Osteoblast (primary cell): Measurements from ENCODE around the gene CHCT1. TPM values are rescaled to one million over a fixed set of nuclear protein-coding genes. Genes with fewer than 3 reads are reported as not detected.
"Not testable (repeated sequence)": the region's sequence is repeated elsewhere in the genome, so short reads cannot be mapped to it uniquely, and the experiment has no call there.

Experiments
- DNase-seq: peaks from one replicate; pipeline ENCODE4 v3.0.0; 2011; ENCODE audit warnings: low spot score, mixed read lengths; ENCODE audit not compliant: insufficient read length; ENCODE audit errors: missing footprints
- H2AFZ ChIP-seq: 2 replicates; pipeline ENCODE4 v1.6.0; 2011; ENCODE audit warnings: mild to moderate bottlenecking, low read length
- H3K27ac ChIP-seq: 2 replicates; pipeline ENCODE4 v1.5.1; 2011; ENCODE audit warnings: mild to moderate bottlenecking, low read depth, low read length, moderate library complexity
- H3K27me3 ChIP-seq: 2 replicates; pipeline ENCODE4 v1.6.0; 2012; ENCODE audit warnings: mild to moderate bottlenecking, control low read depth, inconsistent platforms, low read length, moderate library complexity; ENCODE audit not compliant: insufficient read depth
- H3K36me3 ChIP-seq: 2 replicates; pipeline ENCODE4 v1.5.1; 2011; ENCODE audit warnings: mild to moderate bottlenecking, low read length, control low read depth, moderate library complexity; ENCODE audit not compliant: insufficient read depth
- H3K4me1 ChIP-seq: 2 replicates; pipeline ENCODE4 v1.5.1; 2011; ENCODE audit warnings: mild to moderate bottlenecking, low read length, control low read depth, moderate library complexity; ENCODE audit not compliant: insufficient read depth
- H3K4me2 ChIP-seq: 2 replicates; pipeline ENCODE4 v1.6.0; 2011; ENCODE audit warnings: mild to moderate bottlenecking, low read length; ENCODE audit not compliant: insufficient read depth
- H3K4me3 ChIP-seq: fragments of 200-600 bp; sonication (generic); 3 replicates; pipeline ENCODE4 v1.5.1; 2012; ENCODE audit warnings: mild to moderate bottlenecking, low read length, inconsistent platforms; ENCODE audit not compliant: insufficient read depth
- H3K79me2 ChIP-seq: 2 replicates; pipeline ENCODE4 v1.6.0; 2012; ENCODE audit warnings: mild to moderate bottlenecking, low read length, control low read depth, inconsistent platforms; ENCODE audit not compliant: insufficient read depth
- H3K9me3 ChIP-seq: 2 replicates; pipeline ENCODE4 v1.5.1; 2011; ENCODE audit warnings: low read depth, low read length, control low read depth
- H4K20me1 ChIP-seq: 2 replicates; pipeline ENCODE4 v1.6.0; 2012; ENCODE audit warnings: mild to moderate bottlenecking, low read length, control low read depth; ENCODE audit not compliant: insufficient read depth
- total RNA-seq: library from RNA; depleted of rRNA; stranded (reverse); fragments of >200 nt; gene quantifications from 2 replicates; pipeline ENCODE4 v1.2.3, GENCODE V29; 2012
- TF ChIP-seq, protein P1 (sequence below): IDR thresholded peaks from 2 replicates; pipeline ENCODE4 v1.5.1; 2011; ENCODE audit warnings: mild to moderate bottlenecking, low read depth, low read length, moderate library complexity; ENCODE audit errors: extremely low read depth

CHCT1 gene
- total RNA-seq, 1 donor, result not detected

DNA sequence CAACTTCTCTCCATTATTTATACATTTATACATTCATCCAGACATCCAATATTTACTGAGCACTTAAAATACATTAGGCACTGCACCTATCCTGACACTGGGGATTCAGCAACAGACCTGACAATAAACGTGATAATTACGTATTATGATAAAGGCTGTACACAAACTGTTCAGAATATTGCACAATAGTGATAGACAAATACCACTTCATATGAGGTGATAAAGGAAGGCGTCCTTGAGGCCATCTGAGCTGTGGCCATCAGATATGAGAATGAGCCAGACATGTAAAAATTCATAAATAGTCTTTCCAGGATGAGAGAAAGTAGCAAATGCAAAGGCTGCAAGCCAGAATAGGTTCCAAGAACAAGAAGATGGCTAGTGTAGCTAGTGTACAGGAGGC, 38.9 kb upstream of the CHCT1 start:
- Histone ChIP-seq H3K4me3 (no peak overlapping the region), H3K9me3 (no peaks in the 10 kb centered on the region), H4K20me1 (peaks cover 48% of the 10 kb centered on the region), H3K4me2 (no peak overlapping the region), H3K27ac (peak overlapping the region; percentile 60), H3K27me3 (no peaks in the 10 kb centered on the region), H3K4me1 (peaks cover 15% of the 10 kb centered on the region), H3K79me2 (peaks cover 96% of the 10 kb centered on the region), H3K36me3 (no peaks in the 10 kb centered on the region), H2AFZ (no peak overlapping the region)
- DNase-seq, result no peak
- TF ChIP-seq, protein P1, sequence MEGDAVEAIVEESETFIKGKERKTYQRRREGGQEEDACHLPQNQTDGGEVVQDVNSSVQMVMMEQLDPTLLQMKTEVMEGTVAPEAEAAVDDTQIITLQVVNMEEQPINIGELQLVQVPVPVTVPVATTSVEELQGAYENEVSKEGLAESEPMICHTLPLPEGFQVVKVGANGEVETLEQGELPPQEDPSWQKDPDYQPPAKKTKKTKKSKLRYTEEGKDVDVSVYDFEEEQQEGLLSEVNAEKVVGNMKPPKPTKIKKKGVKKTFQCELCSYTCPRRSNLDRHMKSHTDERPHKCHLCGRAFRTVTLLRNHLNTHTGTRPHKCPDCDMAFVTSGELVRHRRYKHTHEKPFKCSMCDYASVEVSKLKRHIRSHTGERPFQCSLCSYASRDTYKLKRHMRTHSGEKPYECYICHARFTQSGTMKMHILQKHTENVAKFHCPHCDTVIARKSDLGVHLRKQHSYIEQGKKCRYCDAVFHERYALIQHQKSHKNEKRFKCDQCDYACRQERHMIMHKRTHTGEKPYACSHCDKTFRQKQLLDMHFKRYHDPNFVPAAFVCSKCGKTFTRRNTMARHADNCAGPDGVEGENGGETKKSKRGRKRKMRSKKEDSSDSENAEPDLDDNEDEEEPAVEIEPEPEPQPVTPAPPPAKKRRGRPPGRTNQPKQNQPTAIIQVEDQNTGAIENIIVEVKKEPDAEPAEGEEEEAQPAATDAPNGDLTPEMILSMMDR, result no peak

DNA sequence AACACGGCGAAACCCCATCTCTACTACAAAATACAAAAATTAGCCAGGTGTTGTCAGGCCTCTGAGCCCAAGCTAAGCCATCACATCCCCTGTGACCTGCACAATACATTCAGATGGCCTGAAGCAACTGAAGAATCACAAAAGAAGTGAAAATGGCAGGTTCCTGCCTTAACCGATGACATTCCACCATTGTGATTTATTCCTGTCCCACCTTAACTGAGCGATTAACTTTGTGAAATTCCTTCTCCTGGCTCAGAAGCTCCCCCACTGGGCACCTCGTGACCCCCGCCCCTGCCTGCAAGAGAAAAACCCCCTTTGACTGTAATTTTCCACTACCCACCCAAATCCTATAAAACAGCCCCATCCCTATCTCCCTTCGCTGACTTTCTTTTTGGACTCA, 37.4 kb upstream of the CHCT1 start:
- H3K9me3 ChIP-seq, H2AFZ ChIP-seq, H3K27me3 ChIP-seq, H3K4me3 ChIP-seq, H3K36me3 ChIP-seq, H3K27ac ChIP-seq, H3K4me2 ChIP-seq, DNase-seq: not testable (repeated sequence)
- H3K79me2 ChIP-seq, result peaks cover 100% of the 10 kb centered on the region
- H4K20me1 ChIP-seq, result peaks cover 56% of the 10 kb centered on the region
- peaks cover 24% of the 10 kb centered on the region for H3K4me1 ChIP-seq

DNA sequence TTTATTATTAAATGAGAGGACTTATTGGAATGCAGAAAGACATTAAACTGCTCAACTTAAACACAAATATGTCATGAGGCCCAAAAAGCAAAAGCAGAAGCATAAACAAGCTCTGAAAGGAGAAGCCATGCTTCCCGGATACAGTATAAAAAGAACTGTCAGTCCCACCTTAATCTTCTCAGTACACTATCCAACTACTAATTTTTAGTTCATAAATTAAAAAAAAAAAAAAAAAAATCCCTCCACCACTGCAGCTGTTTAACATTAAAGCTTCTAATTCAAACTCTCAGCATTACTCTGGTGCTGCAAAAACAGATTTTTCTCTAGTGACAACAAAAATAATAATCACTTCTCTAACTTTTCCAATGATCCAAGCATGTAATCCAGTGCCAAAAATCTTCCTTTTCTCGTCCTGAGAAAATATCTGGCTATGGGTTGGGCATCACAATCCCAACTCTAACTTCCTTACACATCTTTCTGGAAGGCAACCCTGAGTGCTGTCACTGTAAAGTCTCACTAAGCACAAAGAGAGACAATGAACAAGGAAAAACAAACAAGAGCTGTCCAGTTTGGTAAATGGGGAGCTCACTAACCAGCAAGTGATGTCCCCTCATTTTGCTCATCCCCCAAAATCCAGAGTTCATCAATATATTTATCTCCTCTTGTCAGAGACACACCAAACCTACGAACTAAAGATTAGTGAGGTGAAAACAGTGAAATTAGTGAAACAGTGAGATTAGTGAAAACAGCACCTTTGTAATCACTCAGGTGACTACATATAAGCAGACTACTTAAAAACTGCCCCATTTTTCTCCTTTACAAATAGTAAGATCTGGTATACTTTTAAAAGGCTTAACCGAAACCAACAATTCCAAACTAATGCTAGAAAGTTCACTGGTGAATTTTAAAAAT, 35.9 kb upstream of the CHCT1 start:
- no peak for DNase-seq
- Histone ChIP-seq H3K4me3 (no peak overlapping the region), H3K36me3 (no peaks in the 10 kb centered on the region), H3K27ac (peak overlapping the region; percentile 13), H2AFZ (no peak overlapping the region), H3K79me2 (peaks cover 100% of the 10 kb centered on the region), H3K27me3 (no peaks in the 10 kb centered on the region), H3K4me1 (peaks cover 32% of the 10 kb centered on the region), H4K20me1 (peaks cover 58% of the 10 kb centered on the region), H3K9me3 (no peaks in the 10 kb centered on the region), H3K4me2 (no peak overlapping the region)
- TF ChIP-seq, protein P1, result no peak

DNA sequence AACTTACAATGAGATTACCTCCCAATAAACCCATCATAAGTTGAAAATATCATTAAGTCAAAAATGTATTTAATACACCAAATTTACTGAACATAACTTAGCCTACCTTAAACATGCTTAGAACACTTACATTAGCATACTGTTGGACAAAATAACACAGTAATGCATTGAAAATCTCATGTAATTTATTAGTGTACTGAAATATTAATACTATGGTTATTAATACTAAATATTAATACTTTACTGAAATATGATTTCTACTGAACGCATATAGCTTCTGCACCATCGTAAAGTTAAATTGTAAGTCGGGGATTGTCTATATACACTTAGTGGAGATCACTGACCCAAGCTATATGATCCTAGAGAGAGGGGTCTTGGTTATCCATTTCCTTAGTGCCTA, 34.6 kb upstream of the CHCT1 start:
- H3K27me3 ChIP-seq, result no peaks in the 10 kb centered on the region
- DNase-seq, result no peak
- no peak overlapping the region for H3K4me2 ChIP-seq
- H4K20me1 ChIP-seq, result peaks cover 52% of the 10 kb centered on the region
- H3K79me2 ChIP-seq, result peaks cover 91% of the 10 kb centered on the region
- H3K9me3 ChIP-seq, result no peaks in the 10 kb centered on the region
- H2AFZ ChIP-seq, result no peak overlapping the region
- TF ChIP-seq, protein P1, result no peak
- no peak overlapping the region for H3K27ac ChIP-seq
- peaks cover 32% of the 10 kb centered on the region for H3K4me1 ChIP-seq
- no peak overlapping the region for H3K4me3 ChIP-seq
- H3K36me3 ChIP-seq, result no peaks in the 10 kb centered on the region
